HAP-1 (cell line): ENCODE data around the gene MIA2.
"Not testable (repeated sequence)": the region's sequence is repeated elsewhere in the genome, so short reads cannot be mapped to it uniquely, and the experiment has no call there.

Experiments
- DNase-seq, 2 experiments: peaks; one replicate each; pipeline ENCODE4 v3.0.0-alpha.2; 2016 to 2020; ENCODE audit warnings: low spot score in 2 of 2
- H3K27me3 ChIP-seq: fragments of 250-450 bp; sonication (Bioruptor Pico); 2 replicates; pipeline ENCODE4 v1.5.1; 2020; ENCODE audit warnings: low read depth, mild to moderate bottlenecking, moderate library complexity
- H3K36me3 ChIP-seq: fragments of 250-450 bp; sonication (Bioruptor Pico); replicated peaks from 2 replicates; pipeline ENCODE4 v1.5.1; 2020; ENCODE audit warnings: mild to moderate bottlenecking
- H3K4me1 ChIP-seq: fragments of 250-450 bp; sonication (Bioruptor Pico); 2 replicates; pipeline ENCODE4 v1.5.1; 2020; ENCODE audit warnings: mild to moderate bottlenecking
- H3K4me3 ChIP-seq: fragments of 250-450 bp; sonication (Bioruptor Pico); 2 replicates; pipeline ENCODE4 v1.5.1; 2020; ENCODE audit warnings: mild to moderate bottlenecking, moderate library complexity
- H3K9me3 ChIP-seq: fragments of 250-450 bp; sonication (Bioruptor Pico); 2 replicates; pipeline ENCODE4 v1.5.1; 2020; ENCODE audit warnings: mild to moderate bottlenecking, moderate library complexity
- in situ Hi-C: fragments of 300-500 bp; cut with MboI; formaldehyde crosslinking; loops from 3 replicates; pipeline ENCODE4 v1.14.3; 2020; ENCODE audit warnings: low sequenced_read_pairs, inconsistent platforms, mixed read lengths

The MIA2 gene

GRCh38 chr14:39218171-39218769 is 15.4 kb upstream of the MIA2 start:
- H3K4me3 ChIP-seq, result no peak overlapping the region
- H3K36me3 ChIP-seq, result no peaks in the 10 kb centered on the region
- DNase-seq, result no peak
- H3K4me1 ChIP-seq, result no peaks in the 10 kb centered on the region
- in situ Hi-C loops, result no loop called here
- no peaks in the 10 kb centered on the region for H3K27me3 ChIP-seq
- H3K9me3 ChIP-seq, result no peaks in the 10 kb centered on the region

GRCh38 chr14:39219075-39219499 is 14.6 kb upstream of the MIA2 start:
- Histone ChIP-seq H3K9me3 (no peaks in the 10 kb centered on the region), H3K27me3 (no peaks in the 10 kb centered on the region), H3K4me1 (no peaks in the 10 kb centered on the region), H3K4me3 (no peak overlapping the region), H3K36me3 (no peaks in the 10 kb centered on the region)
- in situ Hi-C loops, result no loop called here
- DNase-seq, result no peak

GRCh38 chr14:39220473-39220872 is 13.2 kb upstream of the MIA2 start:
- H3K36me3 ChIP-seq, H3K27me3 ChIP-seq, DNase-seq, H3K4me1 ChIP-seq, H3K9me3 ChIP-seq, H3K4me3 ChIP-seq, in situ Hi-C loops: not testable (repeated sequence)

GRCh38 chr14:39228044-39228443 is 5.7 kb upstream of the MIA2 start:
- H3K27me3 ChIP-seq, result no peaks in the 10 kb centered on the region
- no peak overlapping the region for H3K4me3 ChIP-seq
- in situ Hi-C loops, result no loop called here
- no peaks in the 10 kb centered on the region for H3K4me1 ChIP-seq
- H3K9me3 ChIP-seq, result no peaks in the 10 kb centered on the region
- no peak for DNase-seq
- H3K36me3 ChIP-seq, result no peaks in the 10 kb centered on the region

- no peaks in the 10 kb centered on the region for H3K36me3 ChIP-seq
- no peak for DNase-seq
- H3K9me3 ChIP-seq, result no peaks in the 10 kb centered on the region
- no peaks in the 10 kb centered on the region for H3K27me3 ChIP-seq
- H3K4me1 ChIP-seq, result no peaks in the 10 kb centered on the region
- H3K4me3 ChIP-seq, result no peak overlapping the region
- in situ Hi-C loops, result no loop called here
Measured at GRCh38 chr14:39228509-39229221, 5.0 kb upstream of the MIA2 start.

- Histone ChIP-seq H3K36me3 (no peaks in the 10 kb centered on the region), H3K4me1 (no peaks in the 10 kb centered on the region), H3K9me3 (no peaks in the 10 kb centered on the region), H3K4me3 (no peak overlapping the region), H3K27me3 (no peaks in the 10 kb centered on the region)
- no peak for DNase-seq
- in situ Hi-C loops, result no loop called here
Measured at GRCh38 chr14:39229222-39229543, 4.5 kb upstream of the MIA2 start.

- Histone ChIP-seq H3K4me3 (no peak overlapping the region), H3K9me3 (no peaks in the 10 kb centered on the region), H3K4me1 (no peaks in the 10 kb centered on the region), H3K36me3 (no peaks in the 10 kb centered on the region), H3K27me3 (no peaks in the 10 kb centered on the region)
- in situ Hi-C loops, result no loop called here
- no peak for DNase-seq
Measured at GRCh38 chr14:39229601-39230110, 4.1 kb upstream of the MIA2 start.

- H3K9me3 ChIP-seq, result no peaks in the 10 kb centered on the region
- H3K4me3 ChIP-seq, result no peak overlapping the region
- no peaks in the 10 kb centered on the region for H3K36me3 ChIP-seq
- H3K27me3 ChIP-seq, result no peaks in the 10 kb centered on the region
- DNase-seq, result no peak
- H3K4me1 ChIP-seq, result no peaks in the 10 kb centered on the region
- in situ Hi-C loops, result no loop called here
Measured at GRCh38 chr14:39230416-39231035, 3.2 kb upstream of the MIA2 start.

GRCh38 chr14:39231751-39232553 is 1.8 kb upstream of the MIA2 start:
- in situ Hi-C loops, result not testable (repeated sequence)

GRCh38 chr14:39232554-39233415 is 930 bp upstream of the MIA2 start:
- no peaks in the 10 kb centered on the region for H3K4me1 ChIP-seq
- no peaks in the 10 kb centered on the region for H3K36me3 ChIP-seq
- H3K4me3 ChIP-seq, result no peak overlapping the region
- in situ Hi-C loops, result no loop called here
- no peak for DNase-seq
- H3K9me3 ChIP-seq, result no peaks in the 10 kb centered on the region
- no peaks in the 10 kb centered on the region for H3K27me3 ChIP-seq

More at GRCh38 chr14:39231751-39232553, 1.8 kb upstream of the MIA2 start:
- not testable (repeated sequence) for H3K4me1 ChIP-seq, H3K36me3 ChIP-seq, H3K27me3 ChIP-seq, H3K9me3 ChIP-seq, H3K4me3 ChIP-seq
- peak; percentile 13 to 29 for DNase-seq

GRCh38 chr14:39234986-39235385 is 1.3 kb downstream of the MIA2 start:
- H3K4me1 ChIP-seq, DNase-seq, H3K4me3 ChIP-seq, H3K9me3 ChIP-seq, in situ Hi-C loops, H3K36me3 ChIP-seq, H3K27me3 ChIP-seq: not testable (repeated sequence)

GRCh38 chr14:39235466-39235865 is 1.8 kb downstream of the MIA2 start:
- H3K4me1 ChIP-seq, DNase-seq, H3K27me3 ChIP-seq, H3K4me3 ChIP-seq, H3K9me3 ChIP-seq, in situ Hi-C loops, H3K36me3 ChIP-seq: not testable (repeated sequence)

- Histone ChIP-seq H3K9me3 (no peaks in the 10 kb centered on the region), H3K4me1 (peaks cover 8% of the 10 kb centered on the region), H3K27me3 (no peaks in the 10 kb centered on the region), H3K36me3 (no peaks in the 10 kb centered on the region), H3K4me3 (no peak overlapping the region)
- no peak for DNase-seq
- in situ Hi-C loops, result no loop called here
Measured at GRCh38 chr14:39240769-39241168, 7.1 kb downstream of the MIA2 start.
